ENCODE data around the gene RUFY1. TPM values are rescaled to one million over a fixed set of nuclear protein-coding genes. Genes with fewer than 3 reads are reported as not detected.

Gene RUFY1
- total and polyA plus RNA-seq, 9 donors, result 31.4 to 53.6 (median 39.1) TPM

DNA sequence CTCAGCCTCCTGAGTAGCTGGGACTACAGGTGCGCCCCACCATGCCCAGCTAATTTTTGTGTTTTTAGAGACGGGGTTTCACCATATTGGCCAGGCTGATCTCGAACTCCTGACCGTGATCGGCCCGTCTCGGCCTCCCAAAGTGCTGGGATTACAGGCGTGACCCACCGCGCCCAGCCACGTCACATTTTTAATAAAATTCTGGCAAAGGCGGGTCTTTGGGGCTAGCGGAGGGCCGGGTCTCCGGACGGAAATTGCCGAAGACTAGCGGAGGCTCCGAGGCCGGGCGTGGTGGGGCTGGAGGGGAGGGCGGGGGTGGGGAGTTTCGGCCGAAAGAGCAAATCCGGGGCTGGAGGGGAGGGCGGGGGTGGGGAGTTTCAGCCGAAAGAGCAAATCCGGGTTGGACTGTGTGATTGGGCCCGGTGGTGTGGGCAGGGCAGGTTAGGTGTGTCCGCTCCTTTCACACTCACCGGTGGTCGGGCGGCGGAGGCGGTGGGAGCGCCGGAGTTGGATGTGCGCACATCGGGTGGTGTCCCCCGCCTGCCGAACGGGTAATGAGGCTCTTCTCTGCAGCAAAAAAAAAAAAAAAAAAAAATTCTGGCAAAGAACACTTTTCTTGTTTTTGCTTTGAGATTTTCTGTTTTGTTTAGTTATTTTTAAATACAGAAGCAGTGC, 27.1 kb downstream of the RUFY1 start:
- Histone ChIP-seq H3K4me3 (no peak overlapping the region), H3K36me3 (no peaks in the 10 kb centered on the region), H3K27ac (no peak overlapping the region), H3K27me3 (no peaks in the 10 kb centered on the region), H3K9me3 (no peaks in the 10 kb centered on the region), H3K4me1 (ENCODE audit: insufficient read depth) (no peaks in the 10 kb centered on the region)
- peak in 1 of 5 donors; percentile 24 for DNase-seq
- intact Hi-C loops (cut with DNase I), result no loop called here
- TF ChIP-seq POLR2A (IDR thresholded peaks at IDR 0.05), result no peak
- TF ChIP-seq, protein P1, sequence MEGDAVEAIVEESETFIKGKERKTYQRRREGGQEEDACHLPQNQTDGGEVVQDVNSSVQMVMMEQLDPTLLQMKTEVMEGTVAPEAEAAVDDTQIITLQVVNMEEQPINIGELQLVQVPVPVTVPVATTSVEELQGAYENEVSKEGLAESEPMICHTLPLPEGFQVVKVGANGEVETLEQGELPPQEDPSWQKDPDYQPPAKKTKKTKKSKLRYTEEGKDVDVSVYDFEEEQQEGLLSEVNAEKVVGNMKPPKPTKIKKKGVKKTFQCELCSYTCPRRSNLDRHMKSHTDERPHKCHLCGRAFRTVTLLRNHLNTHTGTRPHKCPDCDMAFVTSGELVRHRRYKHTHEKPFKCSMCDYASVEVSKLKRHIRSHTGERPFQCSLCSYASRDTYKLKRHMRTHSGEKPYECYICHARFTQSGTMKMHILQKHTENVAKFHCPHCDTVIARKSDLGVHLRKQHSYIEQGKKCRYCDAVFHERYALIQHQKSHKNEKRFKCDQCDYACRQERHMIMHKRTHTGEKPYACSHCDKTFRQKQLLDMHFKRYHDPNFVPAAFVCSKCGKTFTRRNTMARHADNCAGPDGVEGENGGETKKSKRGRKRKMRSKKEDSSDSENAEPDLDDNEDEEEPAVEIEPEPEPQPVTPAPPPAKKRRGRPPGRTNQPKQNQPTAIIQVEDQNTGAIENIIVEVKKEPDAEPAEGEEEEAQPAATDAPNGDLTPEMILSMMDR (IDR thresholded peaks at IDR 0.05), result no peak
- TF ChIP-seq EP300 (IDR thresholded peaks at IDR 0.05), result no peak
- WGBS, 3 donors, result 94 to 97% (median 95%) methylated on average over 42 of the region's 42 CpGs

GRCh38 chr5:179585941-179586401, 35.6 kb downstream of the RUFY1 start:
- Histone ChIP-seq H3K4me3 (no peak overlapping the region), H3K36me3 (no peaks in the 10 kb centered on the region), H3K27me3 (no peaks in the 10 kb centered on the region), H3K4me1 (ENCODE audit: insufficient read depth) (no peaks in the 10 kb centered on the region), H3K9me3 (no peaks in the 10 kb centered on the region), H3K27ac (no peak overlapping the region)
- intact Hi-C loops (cut with DNase I), result no loop called here
- WGBS, 3 donors, result 66 to 86% (median 75%) methylated on average over 9 of the region's 9 CpGs
- DNase-seq, result peak in 1 of 5 donors; percentile 7
- TF ChIP-seq, protein P1 (IDR thresholded peaks at IDR 0.05), result no peak
- TF ChIP-seq EP300 (IDR thresholded peaks at IDR 0.05) (no peak), POLR2A (IDR thresholded peaks at IDR 0.05) (no peak)

DNA sequence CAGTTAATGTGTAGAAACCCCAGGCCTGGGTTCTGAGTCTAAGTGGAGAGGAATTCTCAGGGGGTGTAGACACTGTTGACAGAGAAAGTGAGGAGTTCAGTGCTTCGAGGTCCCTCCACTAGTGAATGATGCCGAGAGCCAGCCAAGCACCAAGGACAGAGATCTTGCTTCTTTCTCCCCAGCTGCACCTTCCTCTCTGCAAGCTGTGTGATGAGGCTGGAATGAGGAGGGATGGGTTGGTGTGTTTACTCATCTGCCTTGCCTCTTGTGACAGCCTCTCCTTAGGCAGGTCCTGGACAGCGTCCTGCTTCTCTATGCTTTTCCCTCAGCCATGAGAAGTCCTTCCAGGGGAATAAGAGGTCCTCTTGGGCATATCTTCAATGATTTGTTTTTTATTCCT, 37.8 kb downstream of the RUFY1 start:
- 66 to 74% (median 74%) methylated on average over 3 of the region's 3 CpGs for WGBS, 3 donors
- TF ChIP-seq POLR2A (IDR thresholded peaks at IDR 0.05), result no peak
- TF ChIP-seq, protein P1 (IDR thresholded peaks at IDR 0.05), result no peak
- no peak for TF ChIP-seq EP300 (IDR thresholded peaks at IDR 0.05)
- Histone ChIP-seq H3K4me3 (no peak overlapping the region), H3K27ac (no peak overlapping the region), H3K4me1 (ENCODE audit: insufficient read depth) (no peaks in the 10 kb centered on the region), H3K36me3 (no peaks in the 10 kb centered on the region), H3K27me3 (no peaks in the 10 kb centered on the region), H3K9me3 (no peaks in the 10 kb centered on the region)
- intact Hi-C loops (cut with DNase I), result no loop called here
- DNase-seq, result no peak

DNA sequence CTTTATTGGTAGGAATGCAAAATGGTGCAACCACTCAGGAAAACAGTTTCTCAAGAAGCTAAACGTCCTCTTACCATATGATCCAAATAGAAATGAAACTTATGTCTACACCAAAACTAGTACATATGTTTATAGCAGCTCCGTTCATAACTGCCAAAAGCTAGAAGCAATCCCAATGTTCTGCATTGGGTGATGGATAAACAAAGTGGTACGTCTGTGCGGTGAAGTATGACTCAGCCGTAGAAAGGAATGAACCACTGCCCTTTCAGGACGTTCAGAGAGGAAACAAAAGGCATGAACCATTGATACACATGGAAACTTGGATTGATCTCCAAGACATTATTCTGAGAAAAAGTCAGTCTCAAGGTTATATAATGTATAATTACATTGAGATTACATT, 45.6 kb downstream of the RUFY1 start:
- H3K27ac ChIP-seq, result no peak overlapping the region
- no peaks in the 10 kb centered on the region for H3K9me3 ChIP-seq
- intact Hi-C loops (cut with DNase I), result no loop called here
- H3K27me3 ChIP-seq, result no peaks in the 10 kb centered on the region
- no peaks in the 10 kb centered on the region for H3K4me1 ChIP-seq (ENCODE audit: insufficient read depth)
- DNase-seq, result no peak
- TF ChIP-seq EP300 (IDR thresholded peaks at IDR 0.05) (no peak), POLR2A (IDR thresholded peaks at IDR 0.05) (no peak)
- TF ChIP-seq, protein P1 (IDR thresholded peaks at IDR 0.05), result no peak
- WGBS, 3 donors, result 62 to 74% (median 65%) methylated on average over 6 of the region's 6 CpGs
- H3K36me3 ChIP-seq, result peaks cover 3% of the 10 kb centered on the region
- no peak overlapping the region for H3K4me3 ChIP-seq

Measured in ovary (tissue), 9 donors.